ENCODE results near the gene FAU. TPM values are rescaled to one million over a fixed set of nuclear protein-coding genes. Genes with fewer than 3 reads are reported as not detected.

The FAU gene
- total and polyA plus RNA-seq, 2 of the 13 experiments (the other 11 are each of a cell fraction or from before 2014, with no cell fraction given), result 374 to 869 TPM

DNA sequence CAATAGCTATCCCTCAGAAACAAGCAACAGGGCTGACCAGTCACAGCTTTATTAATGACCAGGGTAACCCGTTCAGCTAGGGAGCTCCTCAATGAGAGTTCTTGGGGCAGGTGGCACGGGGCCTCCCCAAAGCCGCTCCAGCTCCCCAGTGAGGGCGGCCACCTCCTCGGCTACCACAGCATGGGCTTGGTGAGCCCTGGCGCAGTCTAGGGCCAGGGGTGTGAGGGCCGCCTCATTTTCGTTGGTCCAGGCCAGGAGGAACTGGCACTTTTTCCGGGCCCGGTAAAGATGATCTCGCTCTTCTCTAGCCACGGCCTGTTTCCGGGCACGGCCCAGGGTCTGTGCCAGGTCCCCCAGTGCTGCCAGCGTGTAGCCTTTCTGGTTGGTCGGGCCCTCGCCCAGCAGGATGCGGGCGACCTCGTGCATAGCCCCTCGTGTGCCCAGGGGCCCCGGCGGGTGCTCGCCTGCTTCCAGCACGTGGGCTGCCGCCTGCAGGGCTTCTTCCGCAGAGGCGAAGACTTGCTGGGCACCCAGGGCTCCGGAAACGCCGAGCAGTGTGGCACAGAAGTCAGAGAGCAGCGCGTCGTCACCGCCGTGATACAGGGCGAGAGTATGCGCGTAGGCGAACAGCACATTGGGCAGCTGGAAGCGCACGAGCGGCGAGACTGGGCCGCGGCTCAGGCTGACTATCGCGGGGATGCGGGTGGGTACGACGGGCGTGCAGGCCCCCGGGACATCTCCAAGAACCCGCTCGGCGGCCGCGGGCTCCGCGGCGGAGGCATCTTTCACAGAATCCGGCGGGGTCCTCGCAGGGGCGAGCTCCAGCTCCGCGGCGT lies 5.3 kb downstream of the FAU start (continued):
- TF ChIP-seq CEBPB (IDR thresholded peaks at IDR 0.05; ENCODE audit: borderline replicate concordance, low read depth, low read length) (no peak), ZNF557 (CRISPR knock-in tag; IDR thresholded peaks at IDR 0.05) (no peak), HNF4A (CRISPR knock-in tag; IDR thresholded peaks at IDR 0.05) (no peak), EP300 (IDR thresholded peaks at IDR 0.05; ENCODE audit: low read depth in 2 of 2, low read length in 2 of 2) (no peak), EP300 (CRISPR knock-in tag; IDR thresholded peaks at IDR 0.05; ENCODE audit: borderline replicate concordance) (no peak), NONO (IDR thresholded peaks at IDR 0.05) (no peak), NONO (CRISPR knock-in tag; conservative IDR thresholded peaks at IDR 0.05) (no peak), ZNF235 (CRISPR knock-in tag; IDR thresholded peaks at IDR 0.05; ENCODE audit: borderline replicate concordance) (no peak), JDP2 (CRISPR knock-in tag; IDR thresholded peaks at IDR 0.05; ENCODE audit: borderline replicate concordance) (no peak), HMGA1 (CRISPR knock-in tag; conservative IDR thresholded peaks at IDR 0.05) (no peak), ATRX (CRISPR knock-in tag; IDR thresholded peaks at IDR 0.05; ENCODE audit: borderline replicate concordance) (no peak), ZFX (CRISPR knock-in tag; IDR thresholded peaks at IDR 0.05; ENCODE audit: low read depth) (no peak), ZNF296 (CRISPR knock-in tag; conservative IDR thresholded peaks at IDR 0.05) (0 out of 2 replicates have a peak, but pooled peaks have one; percentile 5)
- TF ChIP-seq, protein P1, sequence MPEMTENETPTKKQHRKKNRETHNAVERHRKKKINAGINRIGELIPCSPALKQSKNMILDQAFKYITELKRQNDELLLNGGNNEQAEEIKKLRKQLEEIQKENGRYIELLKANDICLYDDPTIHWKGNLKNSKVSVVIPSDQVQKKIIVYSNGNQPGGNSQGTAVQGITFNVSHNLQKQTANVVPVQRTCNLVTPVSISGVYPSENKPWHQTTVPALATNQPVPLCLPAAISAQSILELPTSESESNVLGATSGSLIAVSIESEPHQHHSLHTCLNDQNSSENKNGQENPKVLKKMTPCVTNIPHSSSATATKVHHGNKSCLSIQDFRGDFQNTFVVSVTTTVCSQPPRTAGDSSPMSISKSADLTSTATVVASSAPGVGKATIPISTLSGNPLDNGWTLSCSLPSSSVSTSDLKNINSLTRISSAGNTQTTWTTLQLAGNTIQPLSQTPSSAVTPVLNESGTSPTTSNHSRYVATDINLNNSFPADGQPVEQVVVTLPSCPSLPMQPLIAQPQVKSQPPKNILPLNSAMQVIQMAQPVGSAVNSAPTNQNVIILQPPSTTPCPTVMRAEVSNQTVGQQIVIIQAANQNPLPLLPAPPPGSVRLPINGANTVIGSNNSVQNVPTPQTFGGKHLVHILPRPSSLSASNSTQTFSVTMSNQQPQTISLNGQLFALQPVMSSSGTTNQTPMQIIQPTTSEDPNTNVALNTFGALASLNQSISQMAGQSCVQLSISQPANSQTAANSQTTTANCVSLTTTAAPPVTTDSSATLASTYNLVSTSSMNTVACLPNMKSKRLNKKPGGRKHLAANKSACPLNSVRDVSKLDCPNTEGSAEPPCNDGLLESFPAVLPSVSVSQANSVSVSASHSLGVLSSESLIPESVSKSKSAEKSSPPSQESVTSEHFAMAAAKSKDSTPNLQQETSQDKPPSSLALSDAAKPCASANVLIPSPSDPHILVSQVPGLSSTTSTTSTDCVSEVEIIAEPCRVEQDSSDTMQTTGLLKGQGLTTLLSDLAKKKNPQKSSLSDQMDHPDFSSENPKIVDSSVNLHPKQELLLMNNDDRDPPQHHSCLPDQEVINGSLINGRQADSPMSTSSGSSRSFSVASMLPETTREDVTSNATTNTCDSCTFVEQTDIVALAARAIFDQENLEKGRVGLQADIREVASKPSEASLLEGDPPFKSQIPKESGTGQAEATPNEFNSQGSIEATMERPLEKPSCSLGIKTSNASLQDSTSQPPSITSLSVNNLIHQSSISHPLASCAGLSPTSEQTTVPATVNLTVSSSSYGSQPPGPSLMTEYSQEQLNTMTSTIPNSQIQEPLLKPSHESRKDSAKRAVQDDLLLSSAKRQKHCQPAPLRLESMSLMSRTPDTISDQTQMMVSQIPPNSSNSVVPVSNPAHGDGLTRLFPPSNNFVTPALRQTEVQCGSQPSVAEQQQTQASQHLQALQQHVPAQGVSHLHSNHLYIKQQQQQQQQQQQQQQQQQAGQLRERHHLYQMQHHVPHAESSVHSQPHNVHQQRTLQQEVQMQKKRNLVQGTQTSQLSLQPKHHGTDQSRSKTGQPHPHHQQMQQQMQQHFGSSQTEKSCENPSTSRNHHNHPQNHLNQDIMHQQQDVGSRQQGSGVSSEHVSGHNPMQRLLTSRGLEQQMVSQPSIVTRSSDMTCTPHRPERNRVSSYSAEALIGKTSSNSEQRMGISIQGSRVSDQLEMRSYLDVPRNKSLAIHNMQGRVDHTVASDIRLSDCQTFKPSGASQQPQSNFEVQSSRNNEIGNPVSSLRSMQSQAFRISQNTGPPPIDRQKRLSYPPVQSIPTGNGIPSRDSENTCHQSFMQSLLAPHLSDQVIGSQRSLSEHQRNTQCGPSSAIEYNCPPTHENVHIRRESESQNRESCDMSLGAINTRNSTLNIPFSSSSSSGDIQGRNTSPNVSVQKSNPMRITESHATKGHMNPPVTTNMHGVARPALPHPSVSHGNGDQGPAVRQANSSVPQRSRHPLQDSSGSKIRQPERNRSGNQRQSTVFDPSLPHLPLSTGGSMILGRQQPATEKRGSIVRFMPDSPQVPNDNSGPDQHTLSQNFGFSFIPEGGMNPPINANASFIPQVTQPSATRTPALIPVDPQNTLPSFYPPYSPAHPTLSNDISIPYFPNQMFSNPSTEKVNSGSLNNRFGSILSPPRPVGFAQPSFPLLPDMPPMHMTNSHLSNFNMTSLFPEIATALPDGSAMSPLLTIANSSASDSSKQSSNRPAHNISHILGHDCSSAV (CRISPR knock-in tag; IDR thresholded peaks at IDR 0.05; ENCODE audit: borderline replicate concordance), result no peak
- TF ChIP-seq, protein P2, sequence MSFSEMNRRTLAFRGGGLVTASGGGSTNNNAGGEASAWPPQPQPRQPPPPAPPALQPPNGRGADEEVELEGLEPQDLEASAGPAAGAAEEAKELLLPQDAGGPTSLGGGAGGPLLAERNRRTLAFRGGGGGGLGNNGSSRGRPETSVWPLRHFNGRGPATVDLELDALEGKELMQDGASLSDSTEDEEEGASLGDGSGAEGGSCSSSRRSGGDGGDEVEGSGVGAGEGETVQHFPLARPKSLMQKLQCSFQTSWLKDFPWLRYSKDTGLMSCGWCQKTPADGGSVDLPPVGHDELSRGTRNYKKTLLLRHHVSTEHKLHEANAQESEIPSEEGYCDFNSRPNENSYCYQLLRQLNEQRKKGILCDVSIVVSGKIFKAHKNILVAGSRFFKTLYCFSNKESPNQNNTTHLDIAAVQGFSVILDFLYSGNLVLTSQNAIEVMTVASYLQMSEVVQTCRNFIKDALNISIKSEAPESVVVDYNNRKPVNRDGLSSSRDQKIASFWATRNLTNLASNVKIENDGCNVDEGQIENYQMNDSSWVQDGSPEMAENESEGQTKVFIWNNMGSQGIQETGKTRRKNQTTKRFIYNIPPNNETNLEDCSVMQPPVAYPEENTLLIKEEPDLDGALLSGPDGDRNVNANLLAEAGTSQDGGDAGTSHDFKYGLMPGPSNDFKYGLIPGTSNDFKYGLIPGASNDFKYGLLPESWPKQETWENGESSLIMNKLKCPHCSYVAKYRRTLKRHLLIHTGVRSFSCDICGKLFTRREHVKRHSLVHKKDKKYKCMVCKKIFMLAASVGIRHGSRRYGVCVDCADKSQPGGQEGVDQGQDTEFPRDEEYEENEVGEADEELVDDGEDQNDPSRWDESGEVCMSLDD (CRISPR knock-in tag; IDR thresholded peaks at IDR 0.05; ENCODE audit: borderline replicate concordance), result no peak
- TF ChIP-seq, protein P3, sequence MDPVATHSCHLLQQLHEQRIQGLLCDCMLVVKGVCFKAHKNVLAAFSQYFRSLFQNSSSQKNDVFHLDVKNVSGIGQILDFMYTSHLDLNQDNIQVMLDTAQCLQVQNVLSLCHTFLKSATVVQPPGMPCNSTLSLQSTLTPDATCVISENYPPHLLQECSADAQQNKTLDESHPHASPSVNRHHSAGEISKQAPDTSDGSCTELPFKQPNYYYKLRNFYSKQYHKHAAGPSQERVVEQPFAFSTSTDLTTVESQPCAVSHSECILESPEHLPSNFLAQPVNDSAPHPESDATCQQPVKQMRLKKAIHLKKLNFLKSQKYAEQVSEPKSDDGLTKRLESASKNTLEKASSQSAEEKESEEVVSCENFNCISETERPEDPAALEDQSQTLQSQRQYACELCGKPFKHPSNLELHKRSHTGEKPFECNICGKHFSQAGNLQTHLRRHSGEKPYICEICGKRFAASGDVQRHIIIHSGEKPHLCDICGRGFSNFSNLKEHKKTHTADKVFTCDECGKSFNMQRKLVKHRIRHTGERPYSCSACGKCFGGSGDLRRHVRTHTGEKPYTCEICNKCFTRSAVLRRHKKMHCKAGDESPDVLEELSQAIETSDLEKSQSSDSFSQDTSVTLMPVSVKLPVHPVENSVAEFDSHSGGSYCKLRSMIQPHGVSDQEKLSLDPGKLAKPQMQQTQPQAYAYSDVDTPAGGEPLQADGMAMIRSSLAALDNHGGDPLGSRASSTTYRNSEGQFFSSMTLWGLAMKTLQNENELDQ (CRISPR knock-in tag; IDR thresholded peaks at IDR 0.05; ENCODE audit: borderline replicate concordance), result no peak

All from HepG2 (cell line).